GM10266 (cell line): Measurements from ENCODE around the gene DDX47.
"Not testable (repeated sequence)": the region's sequence is repeated elsewhere in the genome, so short reads cannot be mapped to it uniquely, and the experiment has no call there.

Experiments used
- DNase-seq: peaks from one replicate; pipeline ENCODE4 v3.0.0; 2012; ENCODE audit errors: extremely low spot score
- TF ChIP-seq, protein P1 (sequence below): IDR thresholded peaks from 2 replicates; pipeline ENCODE4 v1.5.1; 2012; ENCODE audit warnings: mild to moderate bottlenecking, low read depth; ENCODE audit not compliant: control insufficient read depth, insufficient read depth; ENCODE audit errors: missing control alignments

DDX47 gene

DNA sequence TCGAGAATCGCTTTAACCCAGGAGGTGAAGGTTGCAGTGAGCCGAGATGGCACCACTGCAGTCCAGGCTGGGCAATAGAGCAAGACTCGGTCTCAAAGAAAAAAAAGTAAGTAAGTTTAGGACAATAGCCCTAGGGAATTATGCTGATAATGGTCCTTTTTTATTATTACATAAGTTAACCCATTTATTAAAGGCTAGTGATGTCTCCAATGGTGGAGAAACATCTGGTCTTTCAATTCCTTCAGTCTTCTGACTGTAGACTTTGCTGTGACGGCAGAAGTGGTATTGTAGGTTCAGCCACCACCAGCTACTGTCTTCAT lies 27.4 kb downstream of the DDX47 start:
- TF ChIP-seq, protein P1, sequence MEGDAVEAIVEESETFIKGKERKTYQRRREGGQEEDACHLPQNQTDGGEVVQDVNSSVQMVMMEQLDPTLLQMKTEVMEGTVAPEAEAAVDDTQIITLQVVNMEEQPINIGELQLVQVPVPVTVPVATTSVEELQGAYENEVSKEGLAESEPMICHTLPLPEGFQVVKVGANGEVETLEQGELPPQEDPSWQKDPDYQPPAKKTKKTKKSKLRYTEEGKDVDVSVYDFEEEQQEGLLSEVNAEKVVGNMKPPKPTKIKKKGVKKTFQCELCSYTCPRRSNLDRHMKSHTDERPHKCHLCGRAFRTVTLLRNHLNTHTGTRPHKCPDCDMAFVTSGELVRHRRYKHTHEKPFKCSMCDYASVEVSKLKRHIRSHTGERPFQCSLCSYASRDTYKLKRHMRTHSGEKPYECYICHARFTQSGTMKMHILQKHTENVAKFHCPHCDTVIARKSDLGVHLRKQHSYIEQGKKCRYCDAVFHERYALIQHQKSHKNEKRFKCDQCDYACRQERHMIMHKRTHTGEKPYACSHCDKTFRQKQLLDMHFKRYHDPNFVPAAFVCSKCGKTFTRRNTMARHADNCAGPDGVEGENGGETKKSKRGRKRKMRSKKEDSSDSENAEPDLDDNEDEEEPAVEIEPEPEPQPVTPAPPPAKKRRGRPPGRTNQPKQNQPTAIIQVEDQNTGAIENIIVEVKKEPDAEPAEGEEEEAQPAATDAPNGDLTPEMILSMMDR, result no peak
- no peak for DNase-seq

DNA sequence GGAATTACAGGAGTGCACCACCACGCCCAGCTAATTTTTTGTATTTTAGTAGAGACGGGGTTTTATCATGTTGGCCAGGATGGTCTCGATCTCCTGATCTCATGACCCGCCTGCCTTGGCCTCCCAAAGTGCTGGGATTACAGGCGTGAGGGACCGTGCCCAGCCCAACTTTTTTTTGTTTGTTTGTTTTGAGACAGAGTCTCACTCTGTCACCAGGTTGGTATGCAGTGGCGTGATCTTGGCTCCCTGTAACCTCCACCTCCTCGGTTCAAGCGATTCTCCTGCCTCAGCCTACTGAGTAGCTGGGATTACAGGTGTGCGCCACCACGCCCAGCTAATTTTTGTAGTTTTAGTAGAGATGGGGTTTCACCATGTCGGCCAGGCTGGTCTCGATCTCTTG lies 28.3 kb downstream of the DDX47 start:
- DNase-seq, result not testable (repeated sequence)

DNA sequence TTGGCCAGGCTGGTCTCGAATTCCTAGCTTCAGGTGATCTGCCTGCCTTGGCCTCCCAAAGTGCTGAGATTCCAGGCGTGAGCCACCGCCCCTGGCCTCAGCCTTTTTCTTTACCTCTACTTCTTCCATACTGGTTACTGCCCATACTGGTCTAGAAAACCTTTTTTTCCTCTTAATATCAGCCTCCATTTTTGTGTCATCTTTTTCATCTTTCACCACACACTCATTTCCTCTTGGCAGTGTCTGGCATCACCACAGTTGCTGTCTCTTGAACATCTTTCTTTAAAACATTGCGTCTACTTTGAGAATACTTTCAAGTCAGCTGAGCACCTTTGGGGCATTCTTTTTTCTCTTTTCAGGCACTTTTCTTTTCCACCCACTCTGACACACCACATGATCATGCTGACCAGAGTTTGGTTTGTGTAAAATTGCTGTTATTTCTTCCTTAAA lies 32.7 kb downstream of the DDX47 start:
- TF ChIP-seq, protein P1, result no peak
- DNase-seq, result no peak

GRCh38 chr12:12846780-12847179 lies 33.6 kb downstream of the DDX47 start:
- DNase-seq, result not testable (repeated sequence)

DNA sequence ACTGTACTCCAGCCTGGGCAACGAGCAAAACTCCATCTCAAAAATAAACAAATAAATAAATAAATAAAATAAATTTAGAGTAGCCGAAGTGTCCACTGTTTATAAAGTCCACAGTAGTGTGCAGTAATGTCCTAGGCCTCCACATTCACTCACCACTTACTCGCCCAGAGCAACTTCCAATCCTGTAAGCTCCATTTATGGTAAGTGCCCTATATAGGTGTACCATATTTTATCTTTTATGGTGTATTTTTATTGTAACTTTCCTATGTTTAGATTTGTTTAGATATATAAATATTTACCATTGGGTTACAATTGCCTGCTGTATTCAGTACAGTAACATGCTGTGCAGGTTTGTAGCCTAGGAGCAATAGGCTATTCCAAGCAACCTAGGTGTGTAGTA lies 40.3 kb downstream of the DDX47 start:
- TF ChIP-seq, protein P1, result no peak

DNA sequence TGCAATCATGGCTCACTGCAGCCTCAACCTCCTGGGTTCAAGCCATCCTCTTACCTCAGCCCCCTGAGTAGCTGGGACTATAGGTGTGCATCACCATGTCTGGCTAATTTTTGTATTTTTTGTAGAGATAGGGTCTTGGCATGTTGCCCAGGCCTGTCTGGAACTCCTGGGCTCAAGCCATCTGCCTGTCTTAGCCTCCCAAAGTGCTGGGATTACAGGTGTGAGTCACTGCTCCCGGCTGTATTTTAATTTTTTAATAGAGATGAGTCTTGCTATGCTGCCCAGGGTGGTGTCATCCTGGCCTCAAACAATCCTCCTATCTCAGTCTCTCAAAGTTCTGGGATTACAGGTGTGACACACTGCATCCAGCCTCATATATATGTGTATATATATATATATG lies 46.5 kb downstream of the DDX47 start:
- DNase-seq, result no peak
- TF ChIP-seq, protein P1, result no peak

More for the DNA sequence above, 40.3 kb downstream of the DDX47 start:
- DNase-seq, result no peak

GRCh38 chr12:12864243-12864642 lies 51.1 kb downstream of the DDX47 start:
- no peak for DNase-seq
- TF ChIP-seq, protein P1, result no peak

GRCh38 chr12:12868477-12869235 lies 55.5 kb downstream of the DDX47 start:
- no peak for DNase-seq
- TF ChIP-seq, protein P1, result no peak

DNA sequence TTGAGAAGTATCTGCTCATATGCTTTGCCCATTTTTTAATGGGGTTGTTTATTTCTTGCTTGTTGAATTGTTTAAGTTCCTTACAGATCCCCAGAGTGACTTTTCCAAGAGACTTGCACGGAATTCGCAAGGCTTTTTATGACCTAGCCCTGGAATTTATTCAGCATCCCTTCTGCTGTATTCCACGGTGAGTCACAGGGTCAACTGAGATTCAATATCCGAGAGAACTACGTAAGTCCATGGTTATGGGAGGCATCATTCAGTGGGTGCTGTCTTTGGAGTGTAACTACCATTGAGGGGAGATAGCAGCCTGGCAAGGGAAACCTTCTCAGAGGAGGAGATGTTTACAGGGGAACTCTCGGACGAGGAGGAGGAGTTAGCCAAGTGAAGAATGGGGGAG lies 57.3 kb downstream of the DDX47 start:
- TF ChIP-seq, protein P1, result no peak
- DNase-seq, result no peak
